ENCODE measurements around the gene KSR2.

GRCh38 chr12:117897372-117898161, 71.2 kb downstream of the KSR2 start:
- TF ChIP-seq POLR2AphosphoS5 (IDR thresholded peaks at IDR 0.05; ENCODE audit: insufficient read depth, low read depth, low read length) (no peak), EZH2 (IDR thresholded peaks at IDR 0.05; ENCODE audit: borderline replicate concordance, low read depth, low read length, severe bottlenecking) (no peak), GATA2 (IDR thresholded peaks at IDR 0.05; ENCODE audit: insufficient read depth, insufficient read length, low read depth, low read length) (no peak), POLR2A (IDR thresholded peaks at IDR 0.05; ENCODE audit: low read depth, low read length) (no peak), MAX (IDR thresholded peaks at IDR 0.05; ENCODE audit: insufficient read depth, insufficient read length) (no peak), MYC (IDR thresholded peaks at IDR 0.05; ENCODE audit: low read depth, low read length) (no peak)
- TF ChIP-seq, protein P1, sequence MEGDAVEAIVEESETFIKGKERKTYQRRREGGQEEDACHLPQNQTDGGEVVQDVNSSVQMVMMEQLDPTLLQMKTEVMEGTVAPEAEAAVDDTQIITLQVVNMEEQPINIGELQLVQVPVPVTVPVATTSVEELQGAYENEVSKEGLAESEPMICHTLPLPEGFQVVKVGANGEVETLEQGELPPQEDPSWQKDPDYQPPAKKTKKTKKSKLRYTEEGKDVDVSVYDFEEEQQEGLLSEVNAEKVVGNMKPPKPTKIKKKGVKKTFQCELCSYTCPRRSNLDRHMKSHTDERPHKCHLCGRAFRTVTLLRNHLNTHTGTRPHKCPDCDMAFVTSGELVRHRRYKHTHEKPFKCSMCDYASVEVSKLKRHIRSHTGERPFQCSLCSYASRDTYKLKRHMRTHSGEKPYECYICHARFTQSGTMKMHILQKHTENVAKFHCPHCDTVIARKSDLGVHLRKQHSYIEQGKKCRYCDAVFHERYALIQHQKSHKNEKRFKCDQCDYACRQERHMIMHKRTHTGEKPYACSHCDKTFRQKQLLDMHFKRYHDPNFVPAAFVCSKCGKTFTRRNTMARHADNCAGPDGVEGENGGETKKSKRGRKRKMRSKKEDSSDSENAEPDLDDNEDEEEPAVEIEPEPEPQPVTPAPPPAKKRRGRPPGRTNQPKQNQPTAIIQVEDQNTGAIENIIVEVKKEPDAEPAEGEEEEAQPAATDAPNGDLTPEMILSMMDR (IDR thresholded peaks at IDR 0.05; ENCODE audit: extremely low read depth in 1 of 2, insufficient read depth in 1 of 2, low read depth in 1 of 2, low read length in 2 of 2): no peak

All from endothelial cell of umbilical vein (primary cell).